Right lobe of liver (tissue), 6 donors: Measurements from ENCODE around the gene CLMP. TPM values are rescaled to one million over a fixed set of nuclear protein-coding genes. Genes with fewer than 3 reads are reported as not detected.

Experiments used
- ATAC-seq, 4 donors: fragments of 200-7000 bp; cut with Tn5 transposase; one replicate each; pipeline ENCODE4 v1.9.1; 2020; ENCODE audit warnings: mild to moderate bottlenecking in 4 of 4, moderate library complexity in 4 of 4
- DNase-seq, 3 donors: peaks; one replicate each; pipeline ENCODE4 v3.0.0-alpha.2; 2020
- H3K27ac ChIP-seq, 3 donors: fragments of 200-600 bp; one replicate each; pipeline ENCODE4 v1.8.0; 2022
- H3K27me3 ChIP-seq, 2 donors: fragments of 200-600 bp; one replicate each; pipeline ENCODE4 v1.8.0; 2022
- H3K36me3 ChIP-seq, 4 donors: fragments of 200-600 bp; sonication (generic) in 1 of 4; one replicate each; pipeline versions ENCODE4 v1.5.1 to v1.8.0; 2017 to 2022; ENCODE audit warnings: control low read depth in 1 of 4
- H3K4me1 ChIP-seq, 4 donors: fragments of 200-600 bp; sonication (generic) in 1 of 4; one replicate each; pipeline versions ENCODE4 v1.5.1 to v1.8.0; 2017 to 2022; ENCODE audit warnings: control low read depth in 1 of 4
- H3K4me3 ChIP-seq, 3 donors: fragments of 200-600 bp; one replicate each; pipeline ENCODE4 v1.8.0; 2022
- H3K9me3 ChIP-seq, 4 donors: fragments of 200-600 bp; sonication (generic) in 1 of 4; one replicate each; pipeline versions ENCODE4 v1.5.1 to v1.8.0; 2017 to 2022; ENCODE audit warnings: control low read depth in 1 of 4
- POLR2A ChIP-seq: fragments of 450-650 bp; IDR thresholded peaks from one replicate; pipeline ENCODE4 v1.6.1; 2017; ENCODE audit warnings: antibody characterized with exemption, mild to moderate bottlenecking
- WGBS: methylation state at CpG from one replicate; pipeline ENCODE4 v1.1.6; 2018; ENCODE audit warnings: low coverage, low lambda C conversion rate; ENCODE audit not compliant: insufficient coverage; ENCODE audit errors: missing lambda C conversion rate; 5-methylcytosine and 5-hydroxymethylcytosine counted together
- intact Hi-C, 2 donors: fragments of 100-400 bp; cut with DNase I; formaldehyde crosslinking; loops; one replicate each; pipeline versions ENCODE4 v1.11.2 to v1.14.1; 2022
- total RNA-seq, 6 experiments: library from RNA; depleted of rRNA in 2 of 6; stranded (reverse); fragments of >200 nt in 2 of 6; fragmentation: NEBNext Ultra II Directional in 3 of 6; extraction: Animal tissue kit (Norgen Biotek cat#: 25700) in 3 of 6; gene quantifications; one replicate each; pipeline versions ENCODE4 v1.1.0 to v1.2.4, GENCODE V29; 2016 to 2023
- TF ChIP-seq, protein P1 (sequence below), 4 donors: fragments of 200-600 bp in 3 of 4; fragments of 450-650 bp in 1 of 4; IDR thresholded peaks; one replicate each; pipeline versions ENCODE4 v1.5.1 to v1.8.0; 2016 to 2022; ENCODE audit warnings: antibody characterized with exemption in 4 of 4, mild to moderate bottlenecking in 2 of 4
- donor health status: DM: no; HTN: yes; CAD: no.
- donor health status: DM: no; HTN: no; CAD: no.
- donor health status: DM: no; HTN: no; CAD: no.
- donor health status: DM: no; HTN: yes; CAD: no.
- donor health status: DM: no; HTN: yes; CAD: no.

The CLMP gene
- total RNA-seq, 6 experiments from 2014 or later = 0.17 to 1.2 (median 0.51) TPM

DNA sequence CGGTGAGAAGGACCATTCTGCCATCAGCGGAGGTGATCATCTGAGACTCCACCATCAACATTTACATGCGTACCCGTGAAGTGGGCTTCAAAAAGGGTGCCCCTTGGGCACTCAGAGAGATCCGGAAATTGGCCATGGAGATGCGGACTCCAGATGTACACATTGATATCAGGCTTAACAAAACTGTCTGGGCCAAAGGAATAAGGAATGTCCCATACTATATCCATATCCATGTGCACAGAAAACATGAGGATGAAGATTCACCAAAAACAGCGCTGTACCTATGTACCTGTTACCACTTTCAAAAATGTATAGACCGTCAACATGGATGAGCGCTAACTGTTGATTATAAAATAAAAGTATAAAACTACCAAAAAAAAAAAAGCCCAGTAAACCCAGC lies 143.9 kb downstream of the CLMP start:
- intact Hi-C loops = no loop called here
- no peaks in the 10 kb centered on the region for H3K4me1 ChIP-seq
- DNase-seq (no peak), ATAC-seq (no peak)
- no peaks in the 10 kb centered on the region for H3K9me3 ChIP-seq
- TF ChIP-seq, protein P1, sequence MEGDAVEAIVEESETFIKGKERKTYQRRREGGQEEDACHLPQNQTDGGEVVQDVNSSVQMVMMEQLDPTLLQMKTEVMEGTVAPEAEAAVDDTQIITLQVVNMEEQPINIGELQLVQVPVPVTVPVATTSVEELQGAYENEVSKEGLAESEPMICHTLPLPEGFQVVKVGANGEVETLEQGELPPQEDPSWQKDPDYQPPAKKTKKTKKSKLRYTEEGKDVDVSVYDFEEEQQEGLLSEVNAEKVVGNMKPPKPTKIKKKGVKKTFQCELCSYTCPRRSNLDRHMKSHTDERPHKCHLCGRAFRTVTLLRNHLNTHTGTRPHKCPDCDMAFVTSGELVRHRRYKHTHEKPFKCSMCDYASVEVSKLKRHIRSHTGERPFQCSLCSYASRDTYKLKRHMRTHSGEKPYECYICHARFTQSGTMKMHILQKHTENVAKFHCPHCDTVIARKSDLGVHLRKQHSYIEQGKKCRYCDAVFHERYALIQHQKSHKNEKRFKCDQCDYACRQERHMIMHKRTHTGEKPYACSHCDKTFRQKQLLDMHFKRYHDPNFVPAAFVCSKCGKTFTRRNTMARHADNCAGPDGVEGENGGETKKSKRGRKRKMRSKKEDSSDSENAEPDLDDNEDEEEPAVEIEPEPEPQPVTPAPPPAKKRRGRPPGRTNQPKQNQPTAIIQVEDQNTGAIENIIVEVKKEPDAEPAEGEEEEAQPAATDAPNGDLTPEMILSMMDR (IDR thresholded peaks at IDR 0.05) = no peak
- no peak for TF ChIP-seq POLR2A
- H3K4me3 ChIP-seq = no peak overlapping the region
- no peaks in the 10 kb centered on the region for H3K27me3 ChIP-seq
- peaks cover 1 to 44% (median 5%) of the 10 kb centered on the region in 4 donors for H3K36me3 ChIP-seq
- WGBS = 92% methylated on average over 9 of the region's 9 CpGs
- H3K27ac ChIP-seq = no peak overlapping the region

DNA sequence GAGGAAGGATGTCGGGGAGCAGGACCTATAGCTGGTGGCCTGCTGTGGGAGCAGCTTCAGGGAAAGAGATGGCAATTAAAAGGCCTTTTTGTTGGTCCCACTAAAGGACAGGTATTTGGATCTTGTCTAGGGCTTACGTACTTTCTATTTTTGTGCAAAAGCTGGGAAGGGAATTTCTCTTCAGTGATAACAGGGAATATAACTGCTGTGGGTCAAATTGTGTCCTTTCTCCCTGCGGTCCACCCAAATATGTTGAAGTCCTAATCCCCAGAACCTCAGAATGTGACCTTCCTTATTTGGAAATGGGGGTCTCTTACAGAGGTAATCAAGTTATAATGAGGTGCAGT lies 147.1 kb downstream of the CLMP start:
- Histone ChIP-seq H3K4me3 (no peak overlapping the region), H3K36me3 (peaks cover 0 to 13% (median 0%) of the 10 kb centered on the region in 4 donors), H3K27ac (no peak overlapping the region), H3K9me3 (no peaks in the 10 kb centered on the region), H3K4me1 (no peaks in the 10 kb centered on the region), H3K27me3 (no peaks in the 10 kb centered on the region)
- WGBS = 97% methylated on average over 3 of the region's 3 CpGs
- no peak for TF ChIP-seq POLR2A
- TF ChIP-seq, protein P1 (IDR thresholded peaks at IDR 0.05) = no peak
- intact Hi-C loops = loop anchor here in 1 of 2 donors (10.0 kb wide), 1 partner anchor 183 kb away; no protein-coding TSS in a partner anchor
- DNase-seq (no peak), ATAC-seq (no peak)

DNA sequence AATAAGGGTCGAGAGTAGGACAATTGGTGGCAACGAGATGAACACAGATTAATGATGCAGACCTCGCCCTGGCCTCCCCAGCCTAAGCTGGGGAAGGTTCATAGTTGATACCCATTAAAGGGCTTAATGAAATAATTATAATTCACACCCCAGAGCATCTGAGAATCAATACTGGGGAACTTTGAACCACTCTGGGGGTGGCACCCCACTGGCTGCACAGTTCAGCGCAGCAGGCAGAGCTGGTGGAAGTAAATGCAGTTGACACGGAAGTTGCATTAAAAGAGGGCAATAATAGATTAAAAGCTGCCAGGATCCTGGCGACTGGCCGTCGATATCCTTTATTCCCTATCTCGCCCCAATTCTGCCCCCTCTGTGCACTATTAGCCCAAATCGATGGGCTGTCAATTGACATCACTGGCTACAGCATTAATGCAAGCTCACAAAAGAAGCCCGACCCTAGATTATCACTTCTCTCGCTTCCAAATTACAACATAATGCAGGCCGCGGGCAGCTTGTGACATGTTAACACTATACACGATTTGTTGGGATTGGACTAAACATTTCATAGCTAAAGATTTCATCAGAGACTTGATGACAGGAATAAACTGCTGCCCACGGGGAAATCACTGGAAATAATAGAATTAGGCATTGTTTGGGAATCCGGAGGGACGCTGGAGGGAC lies 147.6 kb downstream of the CLMP start:
- TF ChIP-seq, protein P1 (IDR thresholded peaks at IDR 0.05) = no peak
- no peak for TF ChIP-seq POLR2A
- no peak for DNase-seq
- no peaks in the 10 kb centered on the region for H3K27me3 ChIP-seq
- intact Hi-C loops = loop anchor here in 1 of 2 donors (10.0 kb wide), 1 partner anchor 183 kb away; no protein-coding TSS in a partner anchor
- no peak for ATAC-seq
- H3K4me3 ChIP-seq = no peak overlapping the region
- H3K36me3 ChIP-seq = peaks cover 0 to 8% (median 0%) of the 10 kb centered on the region in 4 donors
- WGBS = 76% methylated on average over 12 of the region's 18 CpGs
- H3K27ac ChIP-seq = no peak overlapping the region
- H3K9me3 ChIP-seq = no peaks in the 10 kb centered on the region
- H3K4me1 ChIP-seq = no peaks in the 10 kb centered on the region

DNA sequence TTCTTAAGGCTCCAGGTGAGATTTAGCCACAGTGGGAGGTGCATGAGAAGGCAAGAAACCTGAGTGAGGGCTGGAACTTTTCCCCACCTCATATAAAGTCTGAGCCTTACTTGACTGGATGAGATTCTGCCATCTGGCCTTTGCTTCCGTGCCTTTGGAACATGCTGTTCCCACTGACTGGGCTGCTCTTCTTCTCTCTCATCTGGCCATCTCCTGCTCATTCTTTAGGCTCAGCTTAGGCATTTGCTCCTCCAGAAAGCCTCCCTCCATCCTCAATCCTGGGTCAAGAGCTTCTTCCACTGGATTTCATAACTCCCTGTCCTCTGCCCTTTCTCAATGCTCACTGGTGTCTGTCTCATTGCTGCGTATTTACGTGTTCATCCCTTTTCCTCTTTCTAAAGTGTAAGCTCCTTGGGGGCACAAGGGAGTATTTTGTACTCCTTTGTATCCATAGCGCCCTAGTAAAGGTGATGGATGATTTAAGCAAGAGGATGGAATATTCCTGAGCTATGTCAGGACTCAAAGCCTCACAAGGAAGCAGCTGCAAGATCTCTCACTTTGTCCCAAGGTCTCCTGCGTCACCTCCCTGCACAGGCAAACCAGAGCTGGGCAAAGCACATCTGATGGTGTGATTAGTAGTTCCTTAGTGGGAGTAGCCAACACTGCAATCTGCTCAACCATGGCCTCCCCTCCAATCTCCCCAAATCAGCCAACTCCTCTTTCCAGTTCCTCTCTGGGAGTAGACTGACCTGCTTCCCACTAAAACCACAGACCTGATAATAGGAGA lies 148.4 kb downstream of the CLMP start:
- ATAC-seq (no peak), DNase-seq (no peak)
- no peak overlapping the region for H3K4me3 ChIP-seq
- no peaks in the 10 kb centered on the region for H3K9me3 ChIP-seq
- 81% methylated on average over 3 of the region's 5 CpGs for WGBS
- H3K27ac ChIP-seq = no peak overlapping the region
- H3K4me1 ChIP-seq = no peaks in the 10 kb centered on the region
- H3K36me3 ChIP-seq = peaks cover 0 to under 1% (median 0%) of the 10 kb centered on the region in 4 donors
- intact Hi-C loops = loop anchor here in 1 of 2 donors (10.0 kb wide), 1 partner anchor 182 kb away; no protein-coding TSS in a partner anchor
- TF ChIP-seq POLR2A = no peak
- TF ChIP-seq, protein P1 (IDR thresholded peaks at IDR 0.05) = no peak
- H3K27me3 ChIP-seq = no peaks in the 10 kb centered on the region
